Sigmoid colon (tissue), 4 donors: ENCODE data around the gene MXRA5.
"Not testable (repeated sequence)": the region's sequence is repeated elsewhere in the genome, so short reads cannot be mapped to it uniquely, and the experiment has no call there.

Source experiments
- CTCF ChIP-seq, 4 experiments: fragments of 450-650 bp in 3 of 4; fragments of 200-600 bp in 1 of 4; IDR thresholded peaks; one replicate each; pipeline ENCODE4 v1.5.1; 2016 to 2019; ENCODE audit warnings: antibody characterized with exemption in 4 of 4, mild to moderate bottlenecking in 3 of 4, moderate library complexity in 2 of 4
- EP300 ChIP-seq, 4 donors: sonication (generic); formaldehyde crosslinking; IDR thresholded peaks; one replicate each; pipeline ENCODE4 v1.6.1; 2017; ENCODE audit warnings: antibody characterized with exemption in 4 of 4
- POLR2A ChIP-seq, 2 donors: fragments of 450-650 bp; IDR thresholded peaks; one replicate each; pipeline ENCODE4 v1.6.1; 2016; ENCODE audit warnings: antibody characterized with exemption in 2 of 2, mild to moderate bottlenecking in 2 of 2, moderate library complexity in 2 of 2
- POLR2AphosphoS5 ChIP-seq, 4 donors: sonication (generic); formaldehyde crosslinking; IDR thresholded peaks; one replicate each; pipeline ENCODE4 v1.6.1; 2017; ENCODE audit warnings: antibody characterized with exemption in 4 of 4

GRCh38 chrX:3273668-3274067 is 72.8 kb downstream of the MXRA5 start:
- TF ChIP-seq CTCF, POLR2A, POLR2AphosphoS5, EP300 (IDR thresholded peaks at IDR 0.05): not testable (repeated sequence)
